Retina (tissue), 1 donor: ENCODE data around the gene PACRG.
A peak's percentile ranks its signal among the peaks of the same experiment; 100 is the strongest.

ENCODE experiments used
- DNase-seq: peaks from one replicate; pipeline ENCODE4 v3.0.0-alpha.2; 2016

PACRG gene

GRCh38 chr6:163255265-163255664 lies 527.5 kb downstream of the PACRG start:
- DNase-seq, result no peak

DNA sequence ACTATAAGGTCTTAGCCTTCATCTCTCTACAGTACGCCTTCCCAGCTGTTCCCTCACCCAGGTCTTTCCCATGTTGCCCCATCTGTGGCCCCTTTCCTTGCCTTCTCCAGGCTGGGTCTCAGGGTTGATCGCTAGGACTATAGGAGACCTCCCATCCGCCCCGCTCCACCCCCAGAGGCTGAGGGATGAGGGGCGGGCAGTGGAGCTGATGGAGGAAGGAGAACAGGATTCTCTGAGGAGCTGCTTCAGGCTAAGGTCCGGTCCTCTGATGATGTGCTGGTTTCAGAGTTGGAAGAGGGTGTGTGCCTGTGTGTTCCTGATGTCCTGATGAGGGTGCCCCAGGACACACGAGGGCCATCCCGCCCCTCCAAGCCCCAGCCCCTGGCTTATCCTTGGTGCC lies 531.9 kb downstream of the PACRG start:
- DNase-seq, result no peak

GRCh38 chr6:163260111-163260895 lies 532.5 kb downstream of the PACRG start:
- peak; percentile 79 for DNase-seq

- peak; percentile 52 for DNase-seq
Measured at GRCh38 chr6:163260911-163261310, 533.1 kb downstream of the PACRG start.

- no peak for DNase-seq
Measured at GRCh38 chr6:163261361-163261760, 533.6 kb downstream of the PACRG start.

GRCh38 chr6:163262080-163262479 lies 534.3 kb downstream of the PACRG start:
- no peak for DNase-seq

GRCh38 chr6:163263196-163263595 lies 535.4 kb downstream of the PACRG start:
- no peak for DNase-seq

GRCh38 chr6:163263998-163264661 lies 536.4 kb downstream of the PACRG start:
- no peak for DNase-seq

DNA sequence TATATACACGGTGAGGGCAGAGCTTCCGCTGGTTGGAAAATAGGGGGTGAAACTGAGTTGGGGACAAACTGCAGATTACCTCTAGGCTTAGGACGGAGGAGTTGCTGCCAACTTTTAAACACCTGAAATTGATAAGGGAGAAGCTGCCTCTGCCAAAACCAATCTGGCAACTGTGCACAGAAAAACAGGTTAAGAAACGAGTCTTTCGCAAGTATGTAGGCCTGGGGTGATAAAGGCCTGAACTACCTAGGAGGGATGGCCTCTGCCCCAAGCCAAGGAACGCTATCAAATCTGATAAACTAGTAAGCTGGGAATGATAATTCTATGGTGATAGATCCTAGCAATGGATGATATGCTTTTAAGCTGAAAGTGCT lies 536.9 kb downstream of the PACRG start:
- no peak for DNase-seq

GRCh38 chr6:163281634-163282033 lies 553.9 kb downstream of the PACRG start:
- DNase-seq, result no peak

DNA sequence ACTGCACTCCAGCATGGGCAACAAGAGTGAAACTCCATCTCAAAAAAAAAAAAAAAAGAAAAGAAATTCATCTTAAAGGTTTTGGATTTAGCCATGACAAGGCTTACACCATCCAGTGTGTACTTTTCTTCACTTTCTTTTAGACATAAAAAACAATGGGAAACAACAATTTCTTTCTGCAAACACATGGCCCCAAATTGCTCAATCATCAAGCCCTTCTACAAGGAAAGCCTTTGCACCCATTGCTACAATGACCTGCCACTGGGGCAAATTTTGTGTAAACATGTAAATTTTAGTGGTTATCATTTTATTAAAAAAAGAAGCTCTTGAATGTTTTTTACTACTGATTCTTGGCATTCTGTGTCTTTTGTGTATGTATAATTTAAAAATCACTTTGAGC lies 554.9 kb downstream of the PACRG start:
- no peak for DNase-seq

DNA sequence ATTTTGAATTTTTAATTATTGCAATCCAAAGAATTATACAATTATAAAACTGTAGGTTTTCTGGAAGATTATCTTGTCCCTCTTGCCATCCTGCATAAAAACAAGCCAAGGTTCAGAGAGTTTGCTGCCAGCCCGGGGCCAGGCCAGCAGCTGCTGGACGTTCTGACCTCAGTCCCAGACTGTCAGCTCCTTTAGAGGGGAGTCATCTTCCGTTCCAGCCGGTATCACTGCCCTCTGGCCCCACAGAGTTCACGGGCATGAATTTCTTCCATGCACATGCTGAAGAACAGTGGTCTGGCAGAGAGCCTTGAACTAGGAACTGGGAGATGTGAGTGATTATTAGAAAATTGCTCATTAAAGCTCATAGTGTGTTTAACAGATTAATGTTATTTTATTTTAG lies 556.4 kb downstream of the PACRG start:
- no peak for DNase-seq

DNA sequence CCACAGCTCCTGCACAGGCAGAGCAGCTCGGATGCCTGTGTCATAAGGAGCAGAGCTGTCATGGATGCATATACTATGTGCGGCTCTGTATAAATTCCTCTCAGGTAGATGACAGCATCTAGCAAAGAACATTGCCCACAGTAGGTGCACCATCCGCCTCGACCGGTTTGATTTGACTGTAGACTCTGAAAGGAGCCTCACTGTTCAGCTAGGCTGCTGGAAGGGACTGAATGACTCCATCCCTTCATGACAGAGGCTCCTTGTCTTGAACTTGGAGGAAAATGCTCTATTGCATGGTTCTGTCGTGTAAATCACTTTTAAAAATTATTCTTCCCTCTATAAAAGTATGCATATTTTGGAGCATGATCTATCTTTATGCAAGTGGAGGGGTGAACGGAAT lies 557.9 kb downstream of the PACRG start:
- DNase-seq, result no peak

DNA sequence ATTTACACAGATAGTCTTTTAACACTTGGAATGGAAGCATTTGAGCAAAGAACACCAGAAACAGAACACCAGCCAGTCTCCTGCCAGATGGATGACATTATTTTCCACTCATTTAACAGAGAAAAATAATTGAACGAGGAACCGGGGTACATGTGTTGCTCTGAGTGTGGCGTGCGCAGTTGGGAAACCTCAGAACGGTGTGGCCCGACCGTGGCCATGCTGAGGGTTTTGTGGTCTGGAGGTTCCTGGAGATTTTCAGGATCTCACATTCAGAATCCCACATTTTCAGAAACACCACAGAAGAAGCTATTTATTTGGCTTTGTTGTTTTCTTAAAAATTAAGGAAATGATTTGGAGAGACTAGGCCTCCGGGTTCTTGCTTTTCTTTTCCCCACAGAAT lies 559.9 kb downstream of the PACRG start:
- peak; percentile 28 for DNase-seq

DNA sequence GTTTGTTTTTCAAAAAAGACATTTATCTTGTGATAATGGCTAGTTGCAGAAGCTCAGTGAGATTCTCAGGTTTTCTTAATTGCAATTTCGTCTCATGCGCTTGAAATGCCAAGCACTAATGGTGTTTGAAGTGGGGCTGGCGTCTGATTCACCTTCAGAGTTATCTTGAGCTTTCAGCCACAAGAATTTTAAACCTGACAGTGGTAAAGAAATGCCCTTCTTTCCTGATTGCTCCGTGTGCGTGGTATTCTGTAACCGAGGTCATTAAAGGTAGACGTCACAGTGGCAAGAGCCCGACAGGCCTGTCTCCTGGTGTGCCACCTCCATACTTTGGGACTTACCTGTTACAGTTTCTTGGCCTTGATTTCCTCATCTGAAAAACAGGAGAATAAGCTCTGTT lies 560.3 kb downstream of the PACRG start:
- no peak for DNase-seq

DNA sequence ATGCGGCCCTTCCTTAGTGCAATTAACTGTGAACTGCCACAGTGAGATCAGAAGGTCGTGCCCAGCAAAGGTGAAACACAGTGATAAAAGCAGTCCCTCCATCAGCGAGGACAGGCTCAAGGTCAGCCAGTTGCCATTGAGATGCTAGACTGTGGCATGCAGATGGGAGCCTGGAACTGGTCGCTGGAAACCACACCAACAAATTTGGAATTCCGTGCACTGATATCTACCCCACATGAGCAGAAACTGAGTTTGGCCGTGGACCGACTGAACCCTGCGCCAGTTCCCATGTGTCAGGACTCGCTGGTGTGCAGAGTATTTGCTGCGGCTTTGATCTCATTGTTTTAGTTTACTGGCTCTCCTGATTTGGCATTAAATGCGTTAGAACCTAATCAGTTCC lies 561.1 kb downstream of the PACRG start:
- DNase-seq, result no peak

DNA sequence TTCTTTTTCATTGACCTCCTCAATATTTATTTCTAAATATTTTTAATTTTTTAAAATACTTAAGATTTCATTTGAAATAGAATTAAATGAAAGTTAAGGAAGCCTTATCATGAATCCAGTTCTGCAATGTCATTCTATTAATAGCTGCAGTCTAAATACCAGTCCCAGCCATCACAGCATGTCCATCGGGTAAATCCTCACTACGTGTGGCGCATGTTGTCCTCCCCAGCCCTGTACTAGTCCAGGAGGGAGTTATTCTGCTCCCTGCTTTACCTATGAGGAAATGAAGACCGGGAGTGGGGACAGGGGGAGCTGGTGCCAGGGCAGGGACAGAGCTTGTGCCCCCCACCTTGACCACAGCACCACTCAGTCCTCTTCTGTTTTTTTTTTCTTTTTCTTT lies 561.7 kb downstream of the PACRG start:
- no peak for DNase-seq

GRCh38 chr6:163290545-163291274 lies 562.9 kb downstream of the PACRG start:
- DNase-seq, result no peak

DNA sequence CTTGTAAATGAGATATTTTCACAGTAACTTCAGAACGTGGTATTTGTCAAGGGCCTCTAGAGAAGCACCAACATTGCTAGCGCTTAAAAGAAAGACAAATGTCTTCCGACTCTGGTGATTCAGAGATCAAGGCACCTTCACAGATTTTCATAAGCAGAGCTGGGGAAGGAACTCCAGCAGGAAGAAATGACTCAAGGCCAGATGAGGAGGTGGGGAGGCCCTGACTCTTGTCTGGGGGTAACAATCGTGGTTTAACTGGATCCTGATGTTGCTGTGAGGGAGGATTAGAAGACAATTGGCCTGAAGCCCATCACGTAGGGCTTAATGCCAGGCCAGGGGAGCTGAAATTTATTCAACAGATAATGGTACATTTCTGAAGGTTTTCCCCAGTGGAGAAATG lies 563.8 kb downstream of the PACRG start:
- no peak for DNase-seq

- DNase-seq, result no peak
Measured at GRCh38 chr6:163293286-163293685, 565.5 kb downstream of the PACRG start.

DNA sequence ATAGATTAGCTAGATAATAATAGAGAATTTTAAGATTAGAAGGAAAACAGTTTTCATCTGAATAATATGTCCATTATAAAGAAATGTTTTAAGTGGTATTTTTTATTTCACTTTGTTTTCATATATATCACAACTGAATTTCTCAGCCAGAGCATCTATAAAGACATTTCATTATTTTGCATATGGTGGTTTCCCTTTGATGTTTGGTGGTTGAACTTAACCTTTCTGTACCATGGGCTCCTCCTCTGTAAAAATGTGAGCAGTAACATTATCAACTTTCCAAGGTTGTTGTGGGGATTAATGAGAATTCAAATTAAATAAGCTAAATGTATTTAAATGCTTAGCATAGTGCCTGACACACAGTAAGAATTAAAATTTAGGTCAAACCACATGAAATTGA lies 567.0 kb downstream of the PACRG start:
- DNase-seq, result no peak

DNA sequence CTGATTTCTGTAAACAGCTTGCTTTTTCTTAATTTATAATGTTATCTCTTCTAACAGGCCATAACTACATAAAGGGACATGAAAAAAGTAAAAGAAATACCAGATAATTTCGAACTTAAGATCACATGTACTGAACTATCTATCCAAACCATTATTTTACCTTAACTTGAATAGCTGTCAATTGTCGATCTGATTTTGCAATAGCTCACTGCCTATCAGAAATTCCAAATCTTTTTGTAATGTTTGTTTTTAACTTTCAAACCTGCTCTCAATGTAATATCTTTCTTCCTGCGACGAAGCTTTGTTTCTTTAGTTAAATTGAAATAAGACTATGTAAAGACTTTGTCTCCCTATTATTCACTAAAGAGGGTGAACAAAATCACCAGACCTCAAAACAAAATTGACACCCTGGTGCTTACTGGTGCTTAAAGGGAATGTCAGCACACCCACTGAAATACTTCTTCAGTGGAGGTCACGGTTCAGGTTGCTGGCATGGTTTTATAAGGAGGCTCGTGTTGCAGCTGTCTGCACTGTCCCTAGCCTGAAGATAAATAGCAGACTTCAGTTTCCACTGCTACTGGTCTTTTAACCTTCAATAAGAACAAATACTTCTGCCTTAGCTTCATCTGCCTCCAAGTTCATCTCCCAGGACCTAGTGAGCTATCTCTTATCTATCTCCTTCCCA lies 569.2 kb downstream of the PACRG start:
- no peak for DNase-seq

DNA sequence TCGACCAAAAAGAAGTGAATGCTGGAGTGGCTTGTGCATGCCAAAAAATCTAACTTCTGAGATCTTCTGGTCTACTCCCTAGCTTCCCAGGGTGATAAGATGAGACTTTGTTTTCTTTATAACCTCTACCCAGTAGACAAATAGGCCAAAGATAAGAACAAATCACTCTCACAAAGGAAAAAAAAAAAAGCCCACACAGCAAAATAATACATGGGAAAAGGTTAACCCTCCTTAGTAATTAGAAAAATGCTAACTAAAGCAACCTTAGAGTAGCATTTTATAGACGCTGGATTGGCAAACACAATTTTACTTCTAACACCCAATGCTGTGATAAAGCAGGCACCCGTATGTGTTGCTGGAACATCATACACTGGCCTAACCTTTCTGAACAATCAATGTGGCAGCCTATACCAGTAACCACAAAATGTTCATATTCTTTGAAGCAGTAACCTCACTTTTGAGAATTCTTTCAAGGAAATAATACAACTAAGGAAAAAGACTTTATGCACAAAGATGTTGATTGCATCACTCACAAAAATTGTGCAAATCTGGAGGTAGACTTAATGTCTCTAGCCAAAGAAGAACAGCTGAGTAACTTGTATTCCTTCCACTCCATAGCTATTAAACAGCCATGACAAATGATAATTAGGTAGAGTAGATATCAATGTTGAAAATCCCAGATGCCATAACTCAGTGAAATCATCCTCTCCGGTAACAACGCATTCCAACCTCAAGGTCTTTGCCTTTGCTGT lies 570.5 kb downstream of the PACRG start:
- DNase-seq, result no peak
